Suprapubic skin (tissue), 4 donors: ENCODE results near the gene IFI27L2.

ENCODE experiments used
- POLR2A ChIP-seq, 2 donors: fragments of 450-650 bp; IDR thresholded peaks; one replicate each; pipeline ENCODE4 v1.6.1; 2017; ENCODE audit warnings: antibody characterized with exemption in 2 of 2, mild to moderate bottlenecking in 2 of 2, moderate library complexity in 2 of 2
- POLR2AphosphoS5 ChIP-seq, 3 donors: sonication (generic); formaldehyde crosslinking; IDR thresholded peaks; one replicate each; pipeline ENCODE4 v1.6.1; 2017; ENCODE audit warnings: antibody characterized with exemption in 3 of 3
- TF ChIP-seq, protein P1 (sequence below), 2 donors: fragments of 200-600 bp in 1 of 2; fragments of 450-650 bp in 1 of 2; sonication (generic) in 1 of 2; IDR thresholded peaks; one replicate each; pipeline ENCODE4 v1.5.1; 2016 to 2019; ENCODE audit warnings: antibody characterized with exemption in 2 of 2, mild to moderate bottlenecking in 1 of 2, moderate library complexity in 1 of 2

GRCh38 chr14:94173471-94173884, 44.1 kb upstream of the IFI27L2 start:
- TF ChIP-seq POLR2AphosphoS5 (IDR thresholded peaks at IDR 0.05) (no peak), POLR2A (IDR thresholded peaks at IDR 0.05) (no peak)
- TF ChIP-seq, protein P1, sequence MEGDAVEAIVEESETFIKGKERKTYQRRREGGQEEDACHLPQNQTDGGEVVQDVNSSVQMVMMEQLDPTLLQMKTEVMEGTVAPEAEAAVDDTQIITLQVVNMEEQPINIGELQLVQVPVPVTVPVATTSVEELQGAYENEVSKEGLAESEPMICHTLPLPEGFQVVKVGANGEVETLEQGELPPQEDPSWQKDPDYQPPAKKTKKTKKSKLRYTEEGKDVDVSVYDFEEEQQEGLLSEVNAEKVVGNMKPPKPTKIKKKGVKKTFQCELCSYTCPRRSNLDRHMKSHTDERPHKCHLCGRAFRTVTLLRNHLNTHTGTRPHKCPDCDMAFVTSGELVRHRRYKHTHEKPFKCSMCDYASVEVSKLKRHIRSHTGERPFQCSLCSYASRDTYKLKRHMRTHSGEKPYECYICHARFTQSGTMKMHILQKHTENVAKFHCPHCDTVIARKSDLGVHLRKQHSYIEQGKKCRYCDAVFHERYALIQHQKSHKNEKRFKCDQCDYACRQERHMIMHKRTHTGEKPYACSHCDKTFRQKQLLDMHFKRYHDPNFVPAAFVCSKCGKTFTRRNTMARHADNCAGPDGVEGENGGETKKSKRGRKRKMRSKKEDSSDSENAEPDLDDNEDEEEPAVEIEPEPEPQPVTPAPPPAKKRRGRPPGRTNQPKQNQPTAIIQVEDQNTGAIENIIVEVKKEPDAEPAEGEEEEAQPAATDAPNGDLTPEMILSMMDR (IDR thresholded peaks at IDR 0.05) = no peak
